ENCODE measurements around the gene DHRSX. TPM values are rescaled to one million over a fixed set of nuclear protein-coding genes. Genes with fewer than 3 reads are reported as not detected.

DHRSX gene
- total RNA-seq, 1 donor from 2014 or later, result 24.9 TPM

DNA sequence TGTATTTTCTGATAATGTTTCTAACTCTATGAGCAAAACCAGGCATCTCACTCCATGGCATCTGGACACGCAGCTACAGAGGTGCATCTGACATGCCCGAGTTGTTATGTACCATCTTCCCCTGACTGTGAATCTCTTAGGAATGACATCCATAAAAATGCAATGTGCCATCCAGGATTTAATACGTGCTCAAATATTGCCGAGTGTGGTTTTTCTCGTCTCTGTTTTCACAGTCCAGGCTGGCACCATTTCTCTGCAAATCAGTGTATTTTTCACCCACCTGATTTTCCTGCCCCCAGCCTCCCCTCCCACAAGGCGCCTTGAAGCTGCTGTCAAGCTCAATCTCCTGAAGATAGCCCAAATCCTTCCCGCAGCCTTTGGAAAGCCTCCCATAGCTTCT is 154.6 kb downstream of the DHRSX start:
- intact Hi-C loops (cut with DNase I), result no loop called here
- no peak for DNase-seq (ENCODE audit: low spot score)

DNA sequence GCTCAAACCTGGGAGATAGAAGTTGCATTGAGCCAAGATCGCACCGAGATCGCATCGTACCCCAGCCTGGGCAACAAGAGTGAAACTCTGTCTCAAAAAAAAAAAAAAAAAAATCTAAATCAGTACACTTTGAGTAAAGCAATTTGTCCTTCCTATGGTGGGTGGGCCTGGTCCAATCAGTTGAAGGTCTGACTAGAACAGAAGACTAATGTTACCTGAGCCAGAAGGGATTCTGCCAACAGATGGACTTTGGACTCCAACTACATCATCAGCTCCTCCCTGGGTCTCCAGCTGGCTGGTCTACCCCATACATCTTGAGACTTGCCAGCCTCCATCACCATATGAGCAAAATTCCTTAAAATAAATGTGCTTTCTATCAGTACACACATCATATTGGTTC is 155.2 kb downstream of the DHRSX start:
- DNase-seq (ENCODE audit: low spot score), result no peak
- intact Hi-C loops (cut with DNase I), result no loop called here

DNA sequence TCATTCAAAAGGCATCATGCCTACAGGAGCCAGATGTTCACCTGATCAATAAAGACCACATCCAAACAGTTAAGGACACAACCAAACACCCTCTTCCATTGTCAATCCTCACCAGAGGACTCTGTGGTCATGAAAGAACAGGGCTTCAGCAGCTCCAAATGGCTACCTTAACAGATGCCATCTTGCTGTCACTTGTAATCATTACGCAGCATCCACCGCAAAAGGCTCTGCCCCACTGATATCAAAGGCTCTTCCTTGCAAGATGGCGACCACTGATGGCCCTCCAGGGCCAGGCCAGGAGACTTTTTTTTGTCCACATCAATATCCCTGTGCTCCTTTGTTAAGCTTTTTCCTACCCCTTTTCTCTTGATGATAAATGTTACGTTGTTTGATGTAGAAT is 157.4 kb downstream of the DHRSX start:
- intact Hi-C loops (cut with DNase I), result loop anchor here (2.0 to 5.0 kb wide), 2 partner anchors 23 to 154 kb away; no protein-coding TSS in a partner anchor
- no peak for DNase-seq (ENCODE audit: low spot score)

DNA sequence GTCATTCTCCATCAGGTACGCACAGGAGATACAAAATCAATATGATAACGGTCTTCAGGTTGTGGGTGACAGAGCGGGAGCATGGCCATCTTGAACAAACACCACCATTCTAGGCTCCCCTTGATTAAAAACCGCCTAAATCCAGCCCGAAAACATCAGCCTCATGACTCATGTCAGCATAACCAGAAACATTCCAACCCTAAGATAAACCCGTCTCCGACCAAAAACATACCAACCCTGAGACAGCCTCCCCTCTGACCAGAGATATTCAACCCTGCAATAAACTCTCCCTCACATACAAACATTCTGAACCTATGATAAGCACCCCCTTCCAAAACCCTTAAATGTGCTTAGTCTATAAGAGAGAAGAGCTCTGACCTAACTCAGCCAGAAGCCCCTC is 157.9 kb downstream of the DHRSX start:
- intact Hi-C loops (cut with DNase I), result loop anchor here (2.0 to 5.0 kb wide), 2 partner anchors 22 to 154 kb away; no protein-coding TSS in a partner anchor
- no peak for DNase-seq (ENCODE audit: low spot score)

DNA sequence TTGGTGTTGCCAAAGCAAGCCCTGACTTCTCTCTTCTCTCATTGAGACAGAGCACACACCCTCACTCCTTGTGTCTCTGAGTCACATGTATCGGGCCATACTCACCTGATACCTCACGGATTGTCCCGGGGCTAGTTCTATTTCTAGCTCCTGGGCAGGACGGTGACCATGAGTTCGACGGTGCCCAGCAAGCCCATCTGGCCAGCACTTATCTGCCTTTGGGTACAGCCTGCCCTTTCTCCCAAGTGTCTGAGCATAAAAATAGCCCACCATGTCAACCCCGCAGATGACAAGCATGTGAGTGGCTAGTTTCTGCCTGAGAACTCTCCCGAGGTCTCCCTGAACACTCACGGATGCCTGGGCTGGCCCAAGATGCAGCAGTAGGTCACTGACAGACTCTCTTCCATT is 158.5 kb downstream of the DHRSX start:
- intact Hi-C loops (cut with DNase I), result loop anchor here (2.0 to 5.0 kb wide), 2 partner anchors 21 to 155 kb away; no protein-coding TSS in a partner anchor
- DNase-seq (ENCODE audit: low spot score), result peak; percentile 88

DNA sequence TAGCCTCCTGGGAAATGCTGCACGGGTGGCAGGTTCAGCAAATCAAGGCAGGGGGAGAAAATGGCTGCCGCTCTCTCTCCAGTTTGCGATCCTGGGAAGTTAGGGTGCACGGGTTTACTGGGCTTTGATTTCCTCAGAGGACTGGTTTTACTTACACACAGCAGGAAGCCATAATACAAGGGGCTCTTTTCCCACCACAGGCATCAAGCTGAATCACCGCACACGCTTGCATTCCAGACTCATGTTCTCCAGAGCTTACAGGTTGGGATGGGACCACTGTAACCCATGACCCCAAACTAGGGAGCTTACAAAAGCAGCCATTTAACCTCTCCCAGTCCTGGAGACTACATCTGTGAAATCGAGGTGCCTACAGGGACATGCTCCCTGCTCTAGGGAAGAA is 159.8 kb downstream of the DHRSX start:
- no peak for DNase-seq (ENCODE audit: low spot score)
- intact Hi-C loops (cut with DNase I), result loop anchor here (5.0 kb wide), 1 partner anchor 156 kb away; no protein-coding TSS in a partner anchor

DNA sequence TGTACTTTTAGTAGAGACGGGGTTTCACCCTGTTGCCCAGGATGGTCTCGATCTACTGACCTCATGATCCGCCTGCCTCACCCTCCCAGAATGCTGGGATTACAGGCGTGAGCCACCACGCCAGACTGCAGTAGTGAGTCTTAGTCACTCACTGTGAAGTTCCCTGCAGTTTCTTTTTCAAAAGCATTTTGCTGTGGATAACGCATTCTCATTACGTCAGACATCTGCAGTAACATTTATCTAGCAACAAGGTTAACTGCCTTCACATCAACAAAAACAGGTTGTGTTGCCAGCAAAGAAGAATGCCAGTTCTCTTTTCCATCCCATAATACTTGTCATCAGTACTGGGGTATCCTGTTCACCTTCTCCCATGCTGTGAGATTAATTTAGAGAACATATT is 164.6 kb downstream of the DHRSX start:
- intact Hi-C loops (cut with DNase I), result no loop called here

DNA sequence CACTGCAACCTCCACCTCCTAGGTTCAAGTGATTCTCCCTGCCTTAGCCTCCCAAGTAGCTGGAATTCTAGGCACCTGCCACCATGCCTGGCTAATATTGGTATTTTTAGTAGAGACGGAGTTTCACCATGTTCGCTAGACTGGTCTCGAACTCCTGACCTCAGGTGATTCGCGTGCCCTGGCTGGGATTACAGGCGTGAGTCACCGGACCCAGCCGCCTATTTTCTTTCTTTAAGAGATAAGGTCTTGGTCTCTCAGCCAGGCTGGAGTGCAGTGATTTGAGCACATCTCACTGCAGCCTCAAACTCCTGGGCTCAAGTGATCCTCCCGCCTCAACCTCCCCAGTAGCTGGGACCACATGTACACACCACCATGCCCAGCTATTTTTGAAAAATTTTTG is 166.5 kb downstream of the DHRSX start:
- DNase-seq (ENCODE audit: low spot score), result no peak
- intact Hi-C loops (cut with DNase I), result no loop called here

More for the DNA sequence above, 164.6 kb downstream of the DHRSX start:
- no peak for DNase-seq (ENCODE audit: low spot score)

DNA sequence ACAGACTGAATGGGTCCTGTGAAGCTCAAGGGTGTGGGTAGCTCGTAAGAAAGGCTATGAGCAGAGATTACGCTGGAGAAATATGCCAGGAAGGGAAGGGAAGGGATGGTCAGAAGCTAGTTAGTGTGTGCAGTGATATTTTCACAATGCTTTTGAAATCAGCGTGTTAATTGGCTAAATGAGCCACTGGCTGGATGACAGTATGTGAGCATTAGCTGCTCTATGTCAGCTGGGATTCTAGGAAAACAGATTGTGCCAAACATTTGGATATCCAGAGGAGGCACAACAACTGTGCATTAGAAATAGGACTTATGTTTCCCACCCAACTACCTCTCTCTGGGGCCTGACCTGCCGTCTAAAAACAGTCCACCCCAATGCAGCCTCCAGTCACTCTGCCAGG is 168.5 kb downstream of the DHRSX start:
- intact Hi-C loops (cut with DNase I), result no loop called here
- no peak for DNase-seq (ENCODE audit: low spot score)

DNA sequence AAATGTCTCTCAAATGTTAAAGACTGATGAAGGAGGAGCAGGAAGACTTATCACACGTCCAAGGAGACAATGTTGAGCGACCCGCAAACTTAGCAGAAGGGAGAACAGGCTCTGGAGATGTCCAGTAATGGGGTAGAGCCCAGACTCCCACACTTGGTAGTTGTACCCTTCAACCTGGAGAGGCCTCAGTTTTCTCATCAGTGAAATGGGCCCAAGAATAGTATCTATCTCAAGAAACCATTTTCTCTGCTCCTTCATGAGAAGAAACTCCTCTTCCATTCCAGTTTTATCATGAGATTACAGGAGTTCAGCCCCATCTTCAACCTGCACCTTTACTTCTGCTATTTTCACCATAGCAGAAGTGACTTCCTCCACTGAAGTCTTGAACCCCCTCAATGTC is 169.9 kb downstream of the DHRSX start:
- no peak for DNase-seq (ENCODE audit: low spot score)
- intact Hi-C loops (cut with DNase I), result no loop called here

DNA sequence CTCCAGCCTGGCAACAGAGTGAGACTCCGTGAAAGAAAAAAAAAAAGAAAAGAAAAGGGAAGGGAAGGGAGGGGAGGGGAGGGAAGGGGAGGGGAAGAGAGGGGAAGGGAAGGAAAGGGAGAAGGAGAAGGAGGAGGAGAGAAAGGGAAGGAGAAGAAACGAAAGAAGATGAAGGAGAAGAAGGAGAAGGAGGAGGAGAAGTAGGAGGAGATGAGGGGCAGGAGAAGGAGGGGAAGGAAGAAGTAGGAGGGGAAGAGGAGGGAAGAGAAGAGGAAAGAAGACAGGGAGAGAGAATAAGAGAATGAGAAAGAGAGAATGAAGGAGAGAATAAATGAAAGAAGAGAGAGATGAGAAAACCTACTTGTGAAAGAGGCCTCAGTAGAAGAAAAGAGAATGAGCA is 170.3 kb downstream of the DHRSX start:
- intact Hi-C loops (cut with DNase I), result no loop called here
- no peak for DNase-seq (ENCODE audit: low spot score)

DNA sequence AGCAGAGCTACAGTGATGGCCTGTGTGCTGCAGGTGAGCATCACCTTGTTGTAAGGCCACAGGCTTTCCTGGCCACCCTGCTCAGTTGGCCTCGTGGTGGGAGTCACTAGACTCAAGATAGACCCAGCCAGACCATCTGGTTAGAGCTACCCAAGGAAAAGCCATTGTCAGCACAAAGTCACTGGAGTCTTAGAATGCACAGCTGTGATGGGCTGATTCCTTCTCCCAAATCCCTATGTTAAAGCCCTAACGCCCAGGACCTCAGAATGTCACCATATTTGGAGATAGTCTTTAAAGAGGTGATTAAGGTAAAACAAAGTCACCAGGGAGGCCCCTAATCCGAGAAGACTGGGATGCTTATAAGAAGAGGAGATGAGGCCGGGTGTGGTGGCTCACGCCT is 173.4 kb downstream of the DHRSX start:
- DNase-seq (ENCODE audit: low spot score), result no peak
- intact Hi-C loops (cut with DNase I), result loop anchor here (5.0 to 10.0 kb wide), 2 partner anchors 175 to 933 kb away; partner anchors contain the start of genes DHRSX, SLC25A6 and ZBED1

DNA sequence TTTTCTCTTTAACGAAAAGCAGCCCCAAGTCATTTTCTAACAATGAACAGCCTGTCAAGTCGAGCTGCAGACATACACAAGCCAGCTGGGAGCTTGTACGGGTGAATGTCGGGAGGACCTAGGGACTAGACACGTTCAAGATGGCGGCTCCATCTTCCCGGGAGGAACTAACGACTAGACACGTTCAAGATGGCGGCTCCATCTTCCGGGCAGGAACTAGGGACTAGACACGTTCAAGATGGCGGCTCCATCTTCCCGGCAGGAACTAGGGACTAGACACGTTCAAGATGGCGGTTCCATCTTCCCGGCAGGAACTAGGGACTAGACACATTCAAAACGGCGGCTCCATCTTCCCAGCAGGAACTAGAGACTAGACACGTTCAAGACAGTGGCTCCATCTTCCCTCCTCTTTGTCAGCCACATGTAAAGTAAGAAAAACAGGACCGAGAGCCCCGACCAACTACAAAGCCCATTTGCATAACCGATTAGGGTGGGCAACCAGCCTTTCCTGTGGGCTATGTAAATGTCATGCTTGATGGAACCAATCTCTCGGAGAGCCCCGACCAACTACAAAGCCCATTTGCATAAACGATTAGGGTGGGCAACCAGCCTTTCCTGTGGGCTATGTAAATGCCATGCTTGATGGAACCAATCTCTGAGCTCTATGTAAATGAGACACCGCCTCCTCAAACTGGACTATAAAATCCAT is 175.5 kb downstream of the DHRSX start:
- intact Hi-C loops (cut with DNase I), result loop anchor here (5.0 to 10.0 kb wide), 2 partner anchors 177 to 930 kb away; partner anchors contain the start of genes DHRSX, SLC25A6 and ZBED1
- DNase-seq (ENCODE audit: low spot score), result peak; percentile 86

DNA sequence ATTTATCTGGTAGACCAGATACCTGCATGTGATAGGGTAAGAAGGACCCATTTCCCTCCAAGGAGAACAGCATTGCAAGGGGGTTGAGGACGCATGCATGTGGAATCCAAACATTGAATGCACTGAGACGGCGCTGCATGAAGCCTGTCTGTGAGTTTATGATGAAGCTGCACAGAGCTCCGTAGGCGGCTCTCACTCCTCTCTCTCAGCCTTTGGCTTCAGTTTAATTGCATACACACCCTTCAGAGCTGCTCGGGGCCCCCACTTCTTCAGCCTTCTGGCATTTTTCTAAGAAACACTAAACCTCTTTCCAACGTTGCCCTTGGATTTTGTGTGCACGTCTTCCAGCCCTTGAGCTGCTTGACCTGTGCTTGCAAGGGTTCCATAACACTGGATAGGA is 176.6 kb downstream of the DHRSX start:
- no peak for DNase-seq (ENCODE audit: low spot score)
- intact Hi-C loops (cut with DNase I), result loop anchor here (10.0 kb wide), 1 partner anchor 929 kb away; the partner anchor contains the start of gene SLC25A6

DNA sequence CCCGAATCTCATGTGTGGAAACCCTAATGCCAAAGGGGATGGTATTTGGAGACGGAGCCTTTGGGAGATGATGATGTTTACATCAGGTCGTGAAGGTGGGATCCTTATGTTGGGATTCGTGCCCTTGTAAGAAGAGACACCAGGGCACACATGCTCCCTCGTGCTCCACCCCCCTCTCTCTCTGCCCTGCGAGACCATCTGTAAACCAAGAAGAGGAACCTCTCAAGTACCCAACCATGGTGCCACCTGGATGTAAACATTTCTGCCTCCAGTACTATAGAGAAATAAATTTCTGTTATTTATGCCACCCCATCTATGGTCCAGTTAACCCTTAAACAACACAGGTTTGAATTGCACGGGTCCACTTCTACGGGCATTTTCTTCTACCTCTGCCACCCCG is 179.4 kb downstream of the DHRSX start:
- intact Hi-C loops (cut with DNase I), result loop anchor here (2.0 to 10.0 kb wide), 2 partner anchors 21 to 927 kb away; partner anchors contain the start of gene SLC25A6
- no peak for DNase-seq (ENCODE audit: low spot score)

DNA sequence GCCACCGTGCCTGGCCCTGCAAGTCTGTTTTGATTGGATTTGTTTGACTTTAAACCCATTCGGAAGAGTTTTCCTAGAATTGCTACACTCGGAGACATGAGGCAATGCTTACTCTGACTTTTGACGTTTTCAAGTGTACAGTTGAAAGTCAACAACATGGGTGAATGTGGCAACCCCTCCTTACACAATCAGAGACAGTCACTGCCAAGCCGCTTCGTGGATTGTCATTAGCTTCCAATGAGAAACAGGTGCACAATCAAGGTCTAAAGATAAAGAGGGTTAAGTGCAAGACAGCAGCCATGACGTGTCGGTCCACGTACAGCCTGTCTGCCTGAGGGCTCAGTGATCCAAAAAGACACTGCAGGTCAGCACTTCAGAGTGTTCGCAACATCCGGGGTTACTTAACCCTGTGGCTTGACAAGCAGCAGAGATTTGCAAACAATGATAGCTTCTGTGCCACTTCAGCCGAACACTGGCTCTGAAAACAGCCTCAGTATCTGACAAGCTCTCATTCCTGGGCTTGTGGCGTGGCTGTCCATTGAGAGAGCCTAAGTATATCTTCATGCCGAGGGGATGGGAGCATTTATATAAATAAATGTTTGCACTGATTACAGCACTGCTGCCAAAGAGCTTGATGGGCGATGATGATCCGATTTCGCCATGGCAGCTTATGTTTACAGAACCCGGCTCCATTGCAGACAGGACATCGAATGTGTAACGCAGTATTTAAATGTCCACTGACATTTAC is 180.0 kb downstream of the DHRSX start:
- DNase-seq (ENCODE audit: low spot score), result peak; percentile 80
- intact Hi-C loops (cut with DNase I), result loop anchor here (2.0 to 10.0 kb wide), 2 partner anchors 22 to 926 kb away; partner anchors contain the start of gene SLC25A6

DNA sequence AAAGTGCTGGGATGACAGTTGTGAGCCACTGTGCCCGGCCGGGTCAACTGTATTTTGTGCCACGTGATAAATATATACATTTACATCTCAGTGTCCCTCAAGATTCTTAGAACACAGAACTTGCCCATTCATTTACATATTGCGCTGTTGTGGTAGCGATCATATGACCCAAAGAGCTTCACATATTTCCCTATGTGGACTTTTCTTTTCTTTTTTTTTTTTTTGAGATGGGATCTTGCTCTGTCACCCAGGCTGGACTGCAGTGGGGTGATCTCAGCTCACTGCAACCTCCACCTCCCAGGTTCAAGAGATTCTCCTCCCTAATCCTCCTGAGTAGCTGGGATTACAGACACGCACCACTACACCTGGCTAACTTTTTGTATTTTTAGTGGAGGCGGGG is 180.7 kb downstream of the DHRSX start:
- no peak for DNase-seq (ENCODE audit: low spot score)
- intact Hi-C loops (cut with DNase I), result loop anchor here (2.0 to 10.0 kb wide), 2 partner anchors 23 to 925 kb away; partner anchors contain the start of gene SLC25A6

DNA sequence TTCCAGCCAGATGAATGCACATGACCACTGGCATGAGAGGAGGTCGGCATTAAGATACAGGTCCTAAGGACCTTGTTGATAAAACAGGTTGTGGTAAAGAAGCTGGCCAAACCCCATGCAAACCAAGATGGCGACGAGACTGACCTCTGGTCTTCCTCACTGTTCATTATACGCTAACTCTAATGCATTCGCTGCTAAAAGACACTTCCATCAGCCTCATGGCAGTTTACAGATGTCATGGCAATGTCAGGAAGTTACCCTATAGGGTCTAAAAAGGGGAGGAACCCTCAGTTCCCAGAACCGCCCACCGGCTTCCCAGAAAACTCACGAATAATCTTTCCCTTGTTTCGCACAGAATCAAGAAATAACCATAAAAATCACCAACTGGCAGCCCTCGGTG is 182.4 kb downstream of the DHRSX start:
- intact Hi-C loops (cut with DNase I), result no loop called here
- no peak for DNase-seq (ENCODE audit: low spot score)

DNA sequence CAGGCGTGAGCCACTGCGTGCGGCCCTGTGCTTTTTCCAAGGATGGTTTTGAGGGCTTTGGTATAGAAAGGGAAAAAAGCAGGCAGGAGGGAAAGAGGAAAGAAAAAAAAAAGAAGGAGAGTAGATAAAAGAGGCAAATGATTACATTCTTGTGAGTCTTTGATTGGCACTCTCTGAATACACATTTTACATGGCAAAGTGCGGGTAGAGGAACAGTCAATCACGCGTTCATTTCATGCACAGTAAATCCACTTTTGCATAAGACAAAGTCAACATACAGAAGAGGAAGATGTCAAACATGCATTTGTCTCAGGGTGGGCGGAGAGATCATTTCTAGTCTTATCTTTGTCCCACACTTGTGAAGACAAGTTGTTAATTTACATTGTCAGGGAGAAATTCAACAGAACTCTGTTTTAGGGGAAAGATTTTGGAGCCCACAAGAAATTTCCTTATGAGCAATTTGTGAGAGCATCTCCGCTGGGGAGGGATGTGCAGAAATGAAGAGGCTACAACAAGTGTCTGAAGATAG is 183.2 kb downstream of the DHRSX start:
- intact Hi-C loops (cut with DNase I), result no loop called here
- no peak for DNase-seq (ENCODE audit: low spot score)

DNA sequence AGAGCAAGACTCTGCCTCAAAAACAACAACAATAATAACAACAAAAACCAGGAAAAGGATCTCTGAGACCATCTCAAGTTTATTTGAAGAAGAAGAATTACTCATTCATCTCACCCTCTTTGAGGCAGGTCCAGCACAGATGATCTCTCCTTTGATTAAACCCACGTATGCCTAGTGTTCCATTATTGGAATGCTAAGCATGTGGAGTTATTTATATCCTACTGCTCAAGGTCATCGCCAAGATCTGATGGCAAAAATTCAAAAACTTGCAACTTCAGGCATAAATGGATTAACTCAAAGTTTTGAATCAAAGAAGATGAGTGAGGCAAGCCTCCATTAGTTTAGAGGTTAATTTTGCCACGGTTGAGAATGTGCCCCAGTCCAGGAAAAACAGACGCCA is 184.2 kb downstream of the DHRSX start:
- intact Hi-C loops (cut with DNase I), result no loop called here
- DNase-seq (ENCODE audit: low spot score), result no peak

Data from cardiac septum (tissue), 1 donor.